ENCODE measurements around the gene SEC14L3.

SEC14L3 gene

DNA sequence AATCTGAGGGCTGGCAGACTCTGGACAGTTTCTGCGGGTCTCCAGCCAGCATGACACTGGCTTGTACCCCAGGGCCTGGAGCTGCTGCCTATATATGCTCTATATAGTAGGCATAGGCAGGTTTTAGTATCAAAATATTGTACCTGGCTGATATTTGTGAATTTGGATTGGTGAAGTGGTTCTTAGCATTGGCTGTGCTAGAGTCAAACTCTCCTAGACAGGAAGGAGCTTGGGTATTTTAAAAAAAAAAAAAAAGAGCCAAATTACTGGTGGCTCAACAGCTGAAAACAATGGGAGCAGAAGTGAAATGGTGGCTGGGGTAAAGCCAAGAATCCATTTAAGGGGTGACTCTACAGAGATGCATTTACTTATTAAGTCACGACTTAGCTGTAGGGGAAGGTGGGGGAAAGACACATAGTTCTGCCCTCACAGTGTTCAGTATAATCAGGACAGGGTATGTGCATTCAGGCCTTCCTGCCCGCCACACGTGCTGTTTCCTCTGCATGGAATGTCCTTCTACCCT lies 57.2 kb downstream of the SEC14L3 start:
- Histone ChIP-seq H3K4me3 (ENCODE audit: insufficient read depth, low read depth, low read length, poor library complexity, severe bottlenecking) (no peak overlapping the region), H3K27ac (ENCODE audit: insufficient read depth, low read length, poor library complexity, severe bottlenecking) (no peak overlapping the region), H3K9me3 (ENCODE audit: control insufficient read depth, low read length) (no peaks in the 10 kb centered on the region), H3K27me3 (replicated peaks; ENCODE audit: control insufficient read depth, insufficient read depth, low read length, poor library complexity, severe bottlenecking) (no peaks in the 10 kb centered on the region), H3K36me3 (ENCODE audit: control insufficient read depth, insufficient read depth, low read length) (peaks cover 13% of the 10 kb centered on the region), H3K4me1 (ENCODE audit: control insufficient read depth, insufficient read depth, low read length, poor library complexity, severe bottlenecking) (no peaks in the 10 kb centered on the region)
- DNase-seq: no peak

- Histone ChIP-seq H3K4me1 (ENCODE audit: control insufficient read depth, insufficient read depth, low read length, poor library complexity, severe bottlenecking) (no peaks in the 10 kb centered on the region), H3K4me3 (ENCODE audit: insufficient read depth, low read depth, low read length, poor library complexity, severe bottlenecking) (no peak overlapping the region), H3K9me3 (ENCODE audit: control insufficient read depth, low read length) (no peaks in the 10 kb centered on the region), H3K27ac (ENCODE audit: insufficient read depth, low read length, poor library complexity, severe bottlenecking) (no peak overlapping the region), H3K36me3 (ENCODE audit: control insufficient read depth, insufficient read depth, low read length) (peaks cover 13% of the 10 kb centered on the region), H3K27me3 (replicated peaks; ENCODE audit: control insufficient read depth, insufficient read depth, low read length, poor library complexity, severe bottlenecking) (no peaks in the 10 kb centered on the region)
- DNase-seq: no peak
These were observed 57.9 kb downstream of the SEC14L3 start for GRCh38 chr22:30413745-30414524.

GRCh38 chr22:30413001-30413400 lies 58.8 kb downstream of the SEC14L3 start:
- Histone ChIP-seq H3K9me3 (ENCODE audit: control insufficient read depth, low read length) (no peaks in the 10 kb centered on the region), H3K4me3 (ENCODE audit: insufficient read depth, low read depth, low read length, poor library complexity, severe bottlenecking) (no peak overlapping the region), H3K4me1 (ENCODE audit: control insufficient read depth, insufficient read depth, low read length, poor library complexity, severe bottlenecking) (no peaks in the 10 kb centered on the region), H3K36me3 (ENCODE audit: control insufficient read depth, insufficient read depth, low read length) (peaks cover 5% of the 10 kb centered on the region), H3K27me3 (replicated peaks; ENCODE audit: control insufficient read depth, insufficient read depth, low read length, poor library complexity, severe bottlenecking) (no peaks in the 10 kb centered on the region), H3K27ac (ENCODE audit: insufficient read depth, low read length, poor library complexity, severe bottlenecking) (no peak overlapping the region)
- DNase-seq: no peak

GRCh38 chr22:30411780-30412179 lies 60.0 kb downstream of the SEC14L3 start:
- no peak overlapping the region for H3K27ac ChIP-seq (ENCODE audit: insufficient read depth, low read length, poor library complexity, severe bottlenecking)
- no peaks in the 10 kb centered on the region for H3K27me3 ChIP-seq (replicated peaks; ENCODE audit: control insufficient read depth, insufficient read depth, low read length, poor library complexity, severe bottlenecking)
- no peak for DNase-seq
- H3K4me3 ChIP-seq (ENCODE audit: insufficient read depth, low read depth, low read length, poor library complexity, severe bottlenecking): no peak overlapping the region
- H3K36me3 ChIP-seq (ENCODE audit: control insufficient read depth, insufficient read depth, low read length): peaks cover 5% of the 10 kb centered on the region
- no peaks in the 10 kb centered on the region for H3K9me3 ChIP-seq (ENCODE audit: control insufficient read depth, low read length)
- H3K4me1 ChIP-seq (ENCODE audit: control insufficient read depth, insufficient read depth, low read length, poor library complexity, severe bottlenecking): no peaks in the 10 kb centered on the region

Data from effector memory CD4-positive, alpha-beta T cell (primary cell).